Fibroblast of skin of right quadriceps (primary cell): Measurements from ENCODE around the gene DEK.
"Not testable (repeated sequence)": the region's sequence is repeated elsewhere in the genome, so short reads cannot be mapped to it uniquely, and the experiment has no call there.

ENCODE experiments used
- DNase-seq: peaks from one replicate; pipeline ENCODE4 v3.0.0-alpha.2; 2013

The DEK gene

GRCh38 chr6:18187701-18188100 is 76.6 kb downstream of the DEK start:
- no peak for DNase-seq

GRCh38 chr6:18186540-18187250 is 77.6 kb downstream of the DEK start:
- DNase-seq: peak; percentile 44

DNA sequence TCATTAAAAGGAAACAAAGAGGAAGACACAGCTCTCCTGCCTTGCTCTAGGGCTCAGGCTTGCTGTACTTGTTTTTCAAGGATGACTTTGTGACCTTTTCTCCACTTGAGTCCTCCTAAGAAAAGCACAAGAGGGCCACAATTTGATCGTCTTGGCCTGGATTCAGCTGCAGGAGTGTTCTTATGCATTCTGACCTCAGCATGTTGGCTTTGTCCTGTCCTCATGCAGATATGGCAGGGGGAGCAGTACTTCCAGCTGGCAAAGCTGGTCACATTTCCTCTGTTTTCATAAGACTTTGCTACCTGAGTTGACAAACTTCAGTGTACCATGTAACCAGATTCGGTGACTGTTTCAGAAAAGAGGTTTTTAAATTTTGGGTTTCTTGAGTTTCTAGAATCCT is 78.3 kb downstream of the DEK start:
- DNase-seq: no peak

- DNase-seq: no peak
Measured at GRCh38 chr6:18185624-18186023, 78.7 kb downstream of the DEK start.

DNA sequence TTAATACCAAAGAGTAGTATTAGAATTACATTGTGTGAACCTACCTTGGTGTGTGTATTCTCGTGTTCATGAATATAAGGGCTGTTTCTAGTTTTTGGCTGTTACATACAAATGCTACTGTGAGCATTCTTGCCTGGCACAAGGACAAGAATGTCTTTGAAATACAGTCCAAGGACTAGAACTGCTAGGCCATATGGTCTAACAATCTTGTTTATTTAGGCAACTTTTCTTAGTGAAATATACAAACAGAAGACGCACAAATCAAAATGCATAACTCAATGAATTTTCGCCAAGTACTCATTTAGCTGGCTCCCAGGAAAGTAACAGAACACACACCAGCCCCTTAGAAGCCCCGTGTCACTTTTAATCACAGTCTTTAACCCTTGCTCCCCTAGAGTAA is 80.6 kb downstream of the DEK start:
- peak; percentile 14 for DNase-seq

DNA sequence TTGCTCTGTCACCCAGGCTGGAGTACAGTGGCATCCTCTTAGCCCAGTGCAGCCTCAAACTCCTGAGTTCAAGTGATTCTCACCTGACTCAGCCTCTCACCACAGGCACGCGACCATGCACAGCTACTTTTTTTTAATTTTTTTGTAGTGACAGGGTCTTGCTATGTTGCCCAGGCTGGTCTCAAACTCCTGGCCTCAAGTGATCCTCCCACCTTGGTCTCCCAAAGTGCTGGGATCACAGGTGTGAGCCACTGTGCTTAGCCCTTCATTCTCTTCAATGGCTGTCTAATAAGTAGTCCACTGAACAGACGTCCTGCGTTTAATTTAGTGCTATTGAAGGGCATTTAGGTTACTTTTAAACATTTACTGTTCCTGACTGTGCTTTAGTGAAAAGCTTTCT is 81.8 kb downstream of the DEK start:
- DNase-seq: no peak

- DNase-seq: no peak
Measured at GRCh38 chr6:18179770-18180356, 84.5 kb downstream of the DEK start.

- no peak for DNase-seq
Measured at GRCh38 chr6:18178960-18179615, 85.2 kb downstream of the DEK start.

GRCh38 chr6:18177286-18177965 is 86.9 kb downstream of the DEK start:
- no peak for DNase-seq

- DNase-seq: not testable (repeated sequence)
Measured at GRCh38 chr6:18176198-18176597, 88.1 kb downstream of the DEK start.
